Measurements from ENCODE around the gene BAZ2A. TPM values are rescaled to one million over a fixed set of nuclear protein-coding genes. Genes with fewer than 3 reads are reported as not detected.

Gene BAZ2A
- total RNA-seq, 1 experiment from 2014 or later = 106 TPM

DNA sequence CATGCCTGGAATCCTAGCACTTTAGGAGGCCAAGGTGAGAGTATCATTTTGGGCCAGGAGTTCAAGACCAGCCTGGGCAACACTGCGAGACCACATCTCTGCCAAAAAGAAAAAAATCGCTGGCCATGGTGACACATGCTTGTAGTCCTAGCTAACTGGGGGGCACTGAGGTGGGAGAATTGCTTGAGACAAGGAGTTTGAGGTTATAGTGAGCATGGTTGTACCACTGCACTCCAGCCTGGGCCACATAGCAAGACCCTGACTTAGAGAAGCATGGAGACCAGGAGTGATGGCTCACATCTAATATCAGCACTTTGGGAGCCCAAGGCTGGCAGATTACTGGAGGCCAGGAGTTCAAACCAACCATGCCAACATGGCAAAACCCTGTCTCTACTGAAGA lies 48.7 kb upstream of the BAZ2A start:
- Histone ChIP-seq H3K4me2 (ENCODE audit: low read length) (no peak overlapping the region), H3K4me3 (replicated peaks in 1 of 2; ENCODE audit: low read depth in 1 of 2, low read length in 2 of 2) (no peak overlapping the region), H3K36me3 (ENCODE audit: control insufficient read depth in 1 of 2, insufficient read depth in 2 of 2, low read length in 2 of 2) (peaks cover 14% of the 10 kb centered on the region in 2 experiments), H3K27me3 (ENCODE audit: insufficient read depth, low read length) (no peaks in the 10 kb centered on the region), H3K9me3 (ENCODE audit: control insufficient read depth in 1 of 2, insufficient read depth in 1 of 2, low read depth in 1 of 2, low read length in 2 of 2) (no peaks in the 10 kb centered on the region), H4K20me1 (ENCODE audit: insufficient read depth) (peaks cover 39% of the 10 kb centered on the region; the same call in 1 of the 2 replicates), H3K9me2 (ENCODE audit: insufficient read depth) (no peaks in the 10 kb centered on the region), H2AFZ (ENCODE audit: low read depth, low read length, poor library complexity, severe bottlenecking) (no peak overlapping the region), H3K4me1 (ENCODE audit: control insufficient read depth in 1 of 2, insufficient read depth in 2 of 2, low read length in 2 of 2) (peaks cover 2 to 25% of the 10 kb centered on the region in 2 experiments; a peak in 3 of 4 replicates), H3K27ac (ENCODE audit: low read depth, low read length) (no peak overlapping the region), H3K9ac (ENCODE audit: low read length) (no peak overlapping the region), H3K79me2 (ENCODE audit: insufficient read depth, low read length) (peaks cover 100% of the 10 kb centered on the region)
- CTCF ChIA-PET = interaction anchor here (0.7 to 1.7 kb wide), 2 partner anchors 10 to 939 kb away, joined by 4 to 5 read pairs; no protein-coding TSS in a partner anchor
- intact Hi-C loops (cut with micrococcal nuclease) = no loop called here
- ATAC-seq (no peak), DNase-seq (ENCODE audit: low read depth, low spot score) (no peak)
- POLR2A ChIA-PET = interaction anchor here (3.6 kb wide), 1 partner anchor 9 kb away, joined by 17 read pairs; the partner anchor contains the start of gene PTGES3
- TF ChIP-seq EGR1 (IDR thresholded peaks at IDR 0.05; ENCODE audit: low read depth) (no peak), RAD21 (IDR thresholded peaks at IDR 0.05; ENCODE audit: low read depth) (no peak), ZFX (IDR thresholded peaks at IDR 0.05) (no peak), YY1 (IDR thresholded peaks at IDR 0.05; ENCODE audit: extremely low read depth, insufficient replicate concordance, low read depth, low read length) (no peak), EZH2phosphoT487 (IDR thresholded peaks at IDR 0.05; ENCODE audit: borderline replicate concordance) (no peak), TCF7L2 (IDR thresholded peaks at IDR 0.05; ENCODE audit: borderline replicate concordance, extremely low read depth, insufficient read depth, insufficient read length) (no peak), ELF1 (IDR thresholded peaks at IDR 0.05; ENCODE audit: borderline replicate concordance, low read depth) (no peak), SIN3A (IDR thresholded peaks at IDR 0.05; ENCODE audit: low read depth) (no peak), CEBPB (IDR thresholded peaks at IDR 0.05; ENCODE audit: low read depth) (no peak), POLR2A (IDR thresholded peaks at IDR 0.05; ENCODE audit: borderline replicate concordance, extremely low read depth, insufficient read depth, insufficient read length) (no peak)
- RAD21 ChIA-PET (ENCODE audit: low non-redundant PET in 1 of 2, low total read pairs in 2 of 2, uncharacterized antibody in 2 of 2, unreplicated experiment in 2 of 2) = no interaction called here
- BruUV-seq (replicated peaks) = no TSS peak

DNA sequence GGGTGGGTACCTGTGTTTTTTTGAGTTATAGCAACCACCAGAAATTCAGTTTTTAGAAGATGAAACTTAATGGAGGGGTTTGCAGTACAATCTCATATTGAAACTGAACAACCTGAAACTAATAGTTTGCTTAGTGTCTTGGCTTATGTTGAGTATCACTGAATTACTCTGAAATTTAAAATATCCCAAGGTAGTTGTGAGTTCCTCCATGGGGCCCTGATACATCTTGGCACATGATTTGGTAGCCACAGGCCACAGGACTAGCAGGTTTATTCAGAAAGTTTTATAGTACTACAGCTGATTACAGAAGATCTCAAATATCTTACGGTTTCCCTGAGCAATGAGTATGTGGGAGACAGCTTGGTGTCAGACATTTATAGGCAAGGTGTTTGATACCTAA lies 47.6 kb upstream of the BAZ2A start:
- ChIA-PET POLR2A (interaction anchor here (3.6 kb wide), 1 partner anchor 11 kb away, joined by 17 read pairs; the partner anchor contains the start of gene PTGES3), CTCF (interaction anchor here (1.7 kb wide), 1 partner anchor 11 kb away, joined by 4 read pairs; no protein-coding TSS in a partner anchor), RAD21 (ENCODE audit: low non-redundant PET in 1 of 2, low total read pairs in 2 of 2, uncharacterized antibody in 2 of 2, unreplicated experiment in 2 of 2) (no interaction called here)
- Histone ChIP-seq H3K79me2 (ENCODE audit: insufficient read depth, low read length) (peaks cover 100% of the 10 kb centered on the region), H3K9ac (ENCODE audit: low read length) (no peak overlapping the region), H3K9me3 (ENCODE audit: control insufficient read depth in 1 of 2, insufficient read depth in 1 of 2, low read depth in 1 of 2, low read length in 2 of 2) (no peaks in the 10 kb centered on the region), H3K36me3 (ENCODE audit: control insufficient read depth in 1 of 2, insufficient read depth in 2 of 2, low read length in 2 of 2) (peaks cover 18 to 20% of the 10 kb centered on the region in 2 experiments), H3K27ac (ENCODE audit: low read depth, low read length) (no peak overlapping the region), H3K4me1 (ENCODE audit: control insufficient read depth in 1 of 2, insufficient read depth in 2 of 2, low read length in 2 of 2) (peaks cover 2 to 24% of the 10 kb centered on the region in 2 experiments; a peak in 2 of 4 replicates), H2AFZ (ENCODE audit: low read depth, low read length, poor library complexity, severe bottlenecking) (no peak overlapping the region), H3K9me2 (ENCODE audit: insufficient read depth) (no peaks in the 10 kb centered on the region), H4K20me1 (ENCODE audit: insufficient read depth) (peaks cover 42% of the 10 kb centered on the region; the same call in 1 of the 2 replicates), H3K4me2 (ENCODE audit: low read length) (no peak overlapping the region), H3K27me3 (ENCODE audit: insufficient read depth, low read length) (no peaks in the 10 kb centered on the region), H3K4me3 (replicated peaks in 1 of 2; ENCODE audit: low read depth in 1 of 2, low read length in 2 of 2) (no peak overlapping the region)
- no peak for DNase-seq (ENCODE audit: low read depth, low spot score)
- no peak for ATAC-seq
- no TSS peak for BruUV-seq (replicated peaks)
- intact Hi-C loops (cut with micrococcal nuclease) = no loop called here
- TF ChIP-seq ZNF274 (IDR thresholded peaks at IDR 0.05; ENCODE audit: low read depth, low read length) = no peak
- no peak for TF ChIP-seq EZH2 (IDR thresholded peaks at IDR 0.05)
- TF ChIP-seq, protein P1, sequence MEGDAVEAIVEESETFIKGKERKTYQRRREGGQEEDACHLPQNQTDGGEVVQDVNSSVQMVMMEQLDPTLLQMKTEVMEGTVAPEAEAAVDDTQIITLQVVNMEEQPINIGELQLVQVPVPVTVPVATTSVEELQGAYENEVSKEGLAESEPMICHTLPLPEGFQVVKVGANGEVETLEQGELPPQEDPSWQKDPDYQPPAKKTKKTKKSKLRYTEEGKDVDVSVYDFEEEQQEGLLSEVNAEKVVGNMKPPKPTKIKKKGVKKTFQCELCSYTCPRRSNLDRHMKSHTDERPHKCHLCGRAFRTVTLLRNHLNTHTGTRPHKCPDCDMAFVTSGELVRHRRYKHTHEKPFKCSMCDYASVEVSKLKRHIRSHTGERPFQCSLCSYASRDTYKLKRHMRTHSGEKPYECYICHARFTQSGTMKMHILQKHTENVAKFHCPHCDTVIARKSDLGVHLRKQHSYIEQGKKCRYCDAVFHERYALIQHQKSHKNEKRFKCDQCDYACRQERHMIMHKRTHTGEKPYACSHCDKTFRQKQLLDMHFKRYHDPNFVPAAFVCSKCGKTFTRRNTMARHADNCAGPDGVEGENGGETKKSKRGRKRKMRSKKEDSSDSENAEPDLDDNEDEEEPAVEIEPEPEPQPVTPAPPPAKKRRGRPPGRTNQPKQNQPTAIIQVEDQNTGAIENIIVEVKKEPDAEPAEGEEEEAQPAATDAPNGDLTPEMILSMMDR (IDR thresholded peaks at IDR 0.05 in 2 of 3, conservative IDR thresholded peaks at IDR 0.05 in 1 of 3; ENCODE audit: borderline replicate concordance in 1 of 3, insufficient read depth in 1 of 3, low read depth in 2 of 3, low read length in 2 of 3) = no peak
- no peak for TF ChIP-seq EZH2phosphoT487 (IDR thresholded peaks at IDR 0.05; ENCODE audit: borderline replicate concordance)
- TF ChIP-seq SIN3A (IDR thresholded peaks at IDR 0.05; ENCODE audit: low read depth) = no peak
- TF ChIP-seq TCF7L2 (IDR thresholded peaks at IDR 0.05; ENCODE audit: borderline replicate concordance, extremely low read depth, insufficient read depth, insufficient read length) = no peak
- TF ChIP-seq, protein P2, sequence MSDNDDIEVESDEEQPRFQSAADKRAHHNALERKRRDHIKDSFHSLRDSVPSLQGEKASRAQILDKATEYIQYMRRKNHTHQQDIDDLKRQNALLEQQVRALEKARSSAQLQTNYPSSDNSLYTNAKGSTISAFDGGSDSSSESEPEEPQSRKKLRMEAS (IDR thresholded peaks at IDR 0.05) = no peak
- TF ChIP-seq ELF1 (IDR thresholded peaks at IDR 0.05; ENCODE audit: borderline replicate concordance, low read depth) = no peak
- no peak for TF ChIP-seq YY1 (IDR thresholded peaks at IDR 0.05; ENCODE audit: extremely low read depth, insufficient replicate concordance, low read depth, low read length)
- TF ChIP-seq, protein P3, sequence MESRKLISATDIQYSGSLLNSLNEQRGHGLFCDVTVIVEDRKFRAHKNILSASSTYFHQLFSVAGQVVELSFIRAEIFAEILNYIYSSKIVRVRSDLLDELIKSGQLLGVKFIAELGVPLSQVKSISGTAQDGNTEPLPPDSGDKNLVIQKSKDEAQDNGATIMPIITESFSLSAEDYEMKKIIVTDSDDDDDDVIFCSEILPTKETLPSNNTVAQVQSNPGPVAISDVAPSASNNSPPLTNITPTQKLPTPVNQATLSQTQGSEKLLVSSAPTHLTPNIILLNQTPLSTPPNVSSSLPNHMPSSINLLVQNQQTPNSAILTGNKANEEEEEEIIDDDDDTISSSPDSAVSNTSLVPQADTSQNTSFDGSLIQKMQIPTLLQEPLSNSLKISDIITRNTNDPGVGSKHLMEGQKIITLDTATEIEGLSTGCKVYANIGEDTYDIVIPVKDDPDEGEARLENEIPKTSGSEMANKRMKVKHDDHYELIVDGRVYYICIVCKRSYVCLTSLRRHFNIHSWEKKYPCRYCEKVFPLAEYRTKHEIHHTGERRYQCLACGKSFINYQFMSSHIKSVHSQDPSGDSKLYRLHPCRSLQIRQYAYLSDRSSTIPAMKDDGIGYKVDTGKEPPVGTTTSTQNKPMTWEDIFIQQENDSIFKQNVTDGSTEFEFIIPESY (IDR thresholded peaks at IDR 0.05; ENCODE audit: extremely low read depth, insufficient replicate concordance, low read length) = no peak
- no peak for TF ChIP-seq POLR2A (IDR thresholded peaks at IDR 0.05; ENCODE audit: borderline replicate concordance, extremely low read depth, insufficient read depth, insufficient read length)
- TF ChIP-seq ZFX (IDR thresholded peaks at IDR 0.05) = no peak
